ENCODE results near the gene PINK1. TPM values are rescaled to one million over a fixed set of nuclear protein-coding genes. Genes with fewer than 3 reads are reported as not detected.

Gene PINK1
- total RNA-seq, 1 experiment from 2014 or later, result 6.7 TPM

DNA sequence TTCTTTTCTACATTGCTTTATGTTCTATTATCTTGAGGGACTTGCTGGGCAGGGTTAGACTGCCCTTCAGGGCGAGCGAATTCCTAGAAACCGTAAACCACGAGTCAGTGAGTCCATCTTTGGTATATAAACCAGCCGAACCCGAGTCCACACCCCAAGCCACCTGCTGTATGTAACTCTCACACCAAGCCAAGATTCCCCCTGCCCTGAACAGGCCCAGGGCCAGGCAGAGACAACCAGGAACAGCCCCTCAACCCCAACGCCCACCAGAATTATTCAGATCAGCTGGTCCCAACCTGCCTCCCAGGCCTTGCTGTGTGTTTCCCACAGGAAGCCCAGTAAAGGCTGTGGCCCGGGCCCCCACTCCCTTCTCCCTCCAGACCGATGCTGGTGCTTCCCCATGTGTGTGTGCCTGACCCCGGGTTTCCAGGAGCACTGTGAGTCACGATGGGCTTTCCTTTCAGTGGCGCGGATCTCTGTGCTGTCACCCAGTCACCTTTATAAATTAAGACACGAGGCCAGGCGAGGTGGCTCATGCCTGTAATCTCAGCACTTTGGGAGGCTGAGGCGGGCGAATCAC lies 67.5 kb downstream of the PINK1 start:
- no peak for DNase-seq (ENCODE audit: extremely low read depth, low read depth)

Other genes with a start within 250 kb of the PINK1 start
- gene CAMK2N1, start 147.2 kb upstream of the PINK1 start, total RNA-seq (2014; rRNA removed; shearing (Covaris generic)), result 2.0 and 2.2 TPM in 2 replicates
- gene MUL1, start 125.3 kb upstream of the PINK1 start, total RNA-seq (2014; rRNA removed; shearing (Covaris generic)), result 9.7 and 12.0 TPM in 2 replicates
- gene FAM43B, start 80.9 kb upstream of the PINK1 start, total RNA-seq (2014; rRNA removed; shearing (Covaris generic)), result not detected in 2 replicates
- 0.35 TPM in 1 of 2 replicates, not detected in the other for gene CDA, start 44.4 kb upstream of the PINK1 start, total RNA-seq (2014; rRNA removed; shearing (Covaris generic))
- 275 and 282 TPM in 2 replicates for gene DDOST, start 27.9 kb downstream of the PINK1 start, total RNA-seq (2014; rRNA removed; shearing (Covaris generic))
- gene KIF17, start 84.5 kb downstream of the PINK1 start, total RNA-seq (2014; rRNA removed; shearing (Covaris generic)), result 0.25 and 0.46 TPM in 2 replicates
- 0.87 and 0.92 TPM in 2 replicates for gene SH2D5, start 99.2 kb downstream of the PINK1 start, total RNA-seq (2014; rRNA removed; shearing (Covaris generic))
- 152 and 154 TPM in 2 replicates for gene HP1BP3, start 153.8 kb downstream of the PINK1 start, total RNA-seq (2014; rRNA removed; shearing (Covaris generic))